A673 (cell line): Measurements from ENCODE around the gene FXYD2. TPM values are rescaled to one million over a fixed set of nuclear protein-coding genes. Genes with fewer than 3 reads are reported as not detected.

ENCODE experiments used
- BruUV-seq: library from RNA; stranded (reverse); fragments of 400-500 nt; replicated peaks from 2 replicates; lab custom pipeline; 2021; lab: Mats Ljungman, UMichigan
- CTCF ChIA-PET: fragments of 300-600 bp; sonication (Branson Sonifier 250); formaldehyde crosslinking; loops from one replicate; lab custom pipeline; 2022; ENCODE audit warnings: antibody characterized with exemption; lab: Charles Lee
- POLR2A ChIA-PET: fragments of 300-600 bp; sonication (Branson Sonifier 250); formaldehyde crosslinking; loops from one replicate; lab custom pipeline; 2022; ENCODE audit warnings: antibody characterized with exemption; ENCODE audit not compliant: low non-redundant PET; lab: Charles Lee
- DNase-seq: peaks from one replicate; pipeline ENCODE4 v3.0.0-alpha.2; 2015; ENCODE audit warnings: low spot score
- H3K27ac ChIP-seq: fragments of 200-600 bp; sonication (generic); 2 replicates; pipeline ENCODE4 v1.5.1; 2016; ENCODE audit warnings: mixed run types, low read depth, mild to moderate bottlenecking, mixed read lengths, antibody characterized with exemption, low read length; ENCODE audit not compliant: poor library complexity, severe bottlenecking
- H3K27me3 ChIP-seq: fragments of 200-600 bp; sonication (generic); replicated peaks from 2 replicates; pipeline ENCODE4 v1.6.1; 2017; ENCODE audit warnings: mixed run types, low read depth, mild to moderate bottlenecking, mixed read lengths, antibody characterized with exemption, low read length; ENCODE audit not compliant: insufficient read depth, poor library complexity
- H3K36me3 ChIP-seq: fragments of 200-600 bp; sonication (generic); 2 replicates; pipeline ENCODE4 v1.6.1; 2016; ENCODE audit warnings: mixed run types, mild to moderate bottlenecking, mixed read lengths, antibody characterized with exemption, low read length; ENCODE audit not compliant: insufficient read depth, poor library complexity, severe bottlenecking
- H3K4me1 ChIP-seq: fragments of 200-600 bp; sonication (generic); 2 replicates; pipeline ENCODE4 v1.6.1; 2017; ENCODE audit warnings: mixed run types, mild to moderate bottlenecking, mixed read lengths, antibody characterized with exemption, low read length; ENCODE audit not compliant: insufficient read depth, poor library complexity, severe bottlenecking
- H3K4me3 ChIP-seq: fragments of 200-600 bp; sonication (generic); 2 replicates; pipeline ENCODE4 v1.5.1; 2016; ENCODE audit warnings: low read depth, mixed run types, mild to moderate bottlenecking, mixed read lengths, low read length; ENCODE audit not compliant: poor library complexity, severe bottlenecking
- H3K9me3 ChIP-seq: fragments of 200-600 bp; sonication (generic); 2 replicates; pipeline ENCODE4 v1.6.1; 2016; ENCODE audit warnings: mixed run types, low read depth, mild to moderate bottlenecking, mixed read lengths, antibody characterized with exemption, low read length; ENCODE audit not compliant: poor library complexity, severe bottlenecking
- EZH2 ChIP-seq: fragments of 200-600 bp; sonication (generic); IDR thresholded peaks from 2 replicates; pipeline ENCODE4 v1.6.1; 2017; ENCODE audit warnings: borderline replicate concordance, low read depth, mild to moderate bottlenecking, mixed read lengths, antibody characterized with exemption, low read length; ENCODE audit not compliant: poor library complexity, severe bottlenecking
- intact Hi-C: fragments of 100-400 bp; cut with micrococcal nuclease; formaldehyde crosslinking; loops from one replicate; pipeline ENCODE4 v1.10.0; 2022; ENCODE audit not compliant: unreplicated experiment
- total RNA-seq: library from RNA; stranded (reverse); gene quantifications from 2 replicates; pipeline ENCODE4 v1.2.3, GENCODE V29; 2021
- TF ChIP-seq, protein P1 (sequence below): fragments of 300-800, 200-600 bp; sonication (generic); conservative IDR thresholded peaks from 2 replicates; pipeline ENCODE4 v1.5.1; 2017; ENCODE audit warnings: low read depth, mild to moderate bottlenecking, antibody characterized with exemption, low read length, moderate library complexity, mixed read lengths

FXYD2 gene
- total RNA-seq, 1 experiment from 2014 or later = not detected

DNA sequence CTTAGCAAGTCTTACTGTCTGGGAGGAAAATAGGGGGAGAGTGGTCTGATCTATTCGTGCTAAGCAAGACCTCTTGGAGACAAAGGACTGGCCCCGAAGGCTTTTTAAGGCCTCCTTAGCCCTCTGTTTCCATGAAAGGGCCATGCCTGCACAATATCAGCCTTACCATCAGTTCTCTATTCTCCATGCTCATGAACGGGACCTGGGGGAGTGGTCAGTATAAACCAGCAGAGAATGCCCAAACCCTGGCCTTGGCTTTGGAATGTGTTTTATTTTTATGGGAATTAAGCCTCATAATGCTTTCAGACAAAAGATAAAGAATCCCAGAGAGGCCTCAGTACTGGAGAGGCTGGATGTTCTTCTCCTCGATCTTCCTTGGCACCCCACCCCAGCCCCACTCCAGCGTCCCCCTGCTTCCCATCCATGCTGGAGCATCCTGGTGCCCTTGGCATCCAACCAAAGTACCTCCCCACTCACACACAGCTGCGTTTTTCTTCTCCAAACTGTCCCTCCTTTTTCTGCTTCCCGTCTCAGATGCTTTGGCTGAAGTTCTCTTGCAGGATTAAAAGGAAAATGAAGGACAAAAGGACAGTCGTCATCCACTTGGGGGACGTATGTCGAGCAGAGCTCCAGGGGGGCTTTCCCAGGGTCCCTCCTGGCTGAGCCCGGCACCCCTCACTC is 33.3 kb upstream of the FXYD2 start:
- ChIA-PET POLR2A (no interaction called here), CTCF (no interaction called here)
- Histone ChIP-seq H3K9me3 (peaks cover 7% of the 10 kb centered on the region), H3K4me1 (peaks cover 8% of the 10 kb centered on the region), H3K27ac (no peak overlapping the region), H3K36me3 (no peaks in the 10 kb centered on the region), H3K4me3 (no peak overlapping the region), H3K27me3 (no peaks in the 10 kb centered on the region)
- intact Hi-C loops = no loop called here
- DNase-seq = no peak
- BruUV-seq = no TSS peak
- TF ChIP-seq EZH2 = no peak
- TF ChIP-seq, protein P1, sequence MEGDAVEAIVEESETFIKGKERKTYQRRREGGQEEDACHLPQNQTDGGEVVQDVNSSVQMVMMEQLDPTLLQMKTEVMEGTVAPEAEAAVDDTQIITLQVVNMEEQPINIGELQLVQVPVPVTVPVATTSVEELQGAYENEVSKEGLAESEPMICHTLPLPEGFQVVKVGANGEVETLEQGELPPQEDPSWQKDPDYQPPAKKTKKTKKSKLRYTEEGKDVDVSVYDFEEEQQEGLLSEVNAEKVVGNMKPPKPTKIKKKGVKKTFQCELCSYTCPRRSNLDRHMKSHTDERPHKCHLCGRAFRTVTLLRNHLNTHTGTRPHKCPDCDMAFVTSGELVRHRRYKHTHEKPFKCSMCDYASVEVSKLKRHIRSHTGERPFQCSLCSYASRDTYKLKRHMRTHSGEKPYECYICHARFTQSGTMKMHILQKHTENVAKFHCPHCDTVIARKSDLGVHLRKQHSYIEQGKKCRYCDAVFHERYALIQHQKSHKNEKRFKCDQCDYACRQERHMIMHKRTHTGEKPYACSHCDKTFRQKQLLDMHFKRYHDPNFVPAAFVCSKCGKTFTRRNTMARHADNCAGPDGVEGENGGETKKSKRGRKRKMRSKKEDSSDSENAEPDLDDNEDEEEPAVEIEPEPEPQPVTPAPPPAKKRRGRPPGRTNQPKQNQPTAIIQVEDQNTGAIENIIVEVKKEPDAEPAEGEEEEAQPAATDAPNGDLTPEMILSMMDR = no peak

DNA sequence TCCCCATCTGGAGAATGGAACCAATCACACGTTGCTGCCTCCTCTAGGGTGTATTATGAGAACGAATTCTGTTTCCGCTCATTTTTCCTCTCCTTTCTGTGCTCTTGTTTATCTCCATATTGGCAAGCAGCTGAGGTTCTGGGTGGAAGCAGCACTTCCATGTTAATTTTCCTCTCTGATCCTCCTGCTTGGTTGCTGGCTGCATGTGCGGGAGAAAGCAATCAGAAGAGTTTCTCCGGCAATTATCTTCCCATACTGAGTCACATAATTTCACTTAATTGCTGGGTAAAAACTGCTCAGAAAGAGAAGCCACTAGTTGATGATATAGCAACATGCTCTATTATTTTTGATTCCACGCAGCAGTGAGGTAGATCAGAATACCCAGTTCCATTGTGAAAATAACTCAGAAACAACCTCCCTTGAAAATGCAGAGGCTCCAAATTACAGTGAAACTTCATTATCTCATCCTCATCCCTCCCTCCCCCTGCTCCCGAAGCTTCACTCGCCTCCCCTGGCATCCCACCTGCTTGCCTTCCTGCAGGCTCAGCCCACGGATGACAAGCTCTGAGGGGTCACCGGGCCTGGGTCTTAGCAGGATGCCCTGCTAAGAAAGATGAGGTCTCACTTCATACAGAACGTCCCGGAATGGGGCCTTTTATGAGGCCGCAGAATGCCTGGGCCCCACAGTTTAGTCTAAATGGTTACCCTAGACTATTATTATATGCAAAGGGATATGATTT is 31.5 kb upstream of the FXYD2 start:
- no peaks in the 10 kb centered on the region for H3K27me3 ChIP-seq
- H3K4me1 ChIP-seq = peaks cover 5% of the 10 kb centered on the region
- intact Hi-C loops = no loop called here
- DNase-seq = no peak
- POLR2A ChIA-PET = no interaction called here
- H3K36me3 ChIP-seq = no peaks in the 10 kb centered on the region
- H3K27ac ChIP-seq = no peak overlapping the region
- no TSS peak for BruUV-seq
- TF ChIP-seq EZH2 = no peak
- TF ChIP-seq, protein P1 = no peak
- H3K9me3 ChIP-seq = peaks cover 16% of the 10 kb centered on the region
- no peak overlapping the region for H3K4me3 ChIP-seq
- CTCF ChIA-PET = no interaction called here

DNA sequence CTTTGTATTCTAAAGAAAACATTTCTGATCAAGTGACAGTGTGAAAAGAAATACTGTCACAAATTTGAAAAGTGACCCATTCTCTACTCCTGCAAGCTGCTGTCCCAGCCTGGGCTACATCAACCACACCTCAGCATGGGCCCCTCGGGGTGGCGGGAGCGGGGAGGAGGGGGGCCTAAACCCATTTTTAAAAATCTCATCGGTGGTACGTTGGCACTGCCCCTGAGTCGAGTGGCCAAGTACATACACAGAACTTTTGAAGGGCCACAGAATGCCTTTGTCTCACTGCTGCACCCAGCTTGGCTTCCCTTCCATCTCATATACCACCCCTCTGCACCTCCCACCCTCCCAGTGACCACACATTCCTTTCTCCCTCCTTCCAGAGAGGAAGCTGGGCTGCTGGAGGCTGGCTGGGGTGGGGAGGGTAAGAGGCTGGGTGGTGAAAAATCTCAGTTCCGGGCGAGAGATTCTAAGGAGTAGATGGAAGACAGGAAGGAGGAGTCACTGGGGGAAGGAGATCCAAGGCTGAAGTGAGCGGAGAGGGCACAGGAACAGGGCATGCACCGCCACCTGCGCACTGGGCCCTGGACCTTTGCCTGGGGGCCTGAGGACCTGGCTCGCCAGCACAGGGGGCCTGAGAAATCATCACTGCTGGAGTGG is 30.8 kb upstream of the FXYD2 start:
- BruUV-seq = no TSS peak
- Histone ChIP-seq H3K4me1 (peaks cover 8% of the 10 kb centered on the region), H3K27ac (no peak overlapping the region), H3K36me3 (no peaks in the 10 kb centered on the region), H3K9me3 (peaks cover 16% of the 10 kb centered on the region), H3K4me3 (no peak overlapping the region), H3K27me3 (no peaks in the 10 kb centered on the region)
- DNase-seq = no peak
- POLR2A ChIA-PET = no interaction called here
- TF ChIP-seq EZH2 = no peak
- TF ChIP-seq, protein P1 = no peak
- CTCF ChIA-PET = no interaction called here
- intact Hi-C loops = no loop called here
